H7 (cell line): ENCODE results near the gene SHB. TPM values are rescaled to one million over a fixed set of nuclear protein-coding genes. Genes with fewer than 3 reads are reported as not detected.

Experiments
- total RNA-seq: library from RNA; depleted of rRNA; stranded (reverse); fragments of >200 nt; shearing (Covaris generic); gene quantifications from 2 replicates; pipeline ENCODE4 v1.2.3, GENCODE V29; 2014; rRNA removed

Gene SHB
- total RNA-seq, 1 experiment from 2014 or later: 18.0 TPM

Other genes starting within 250 kb of the SHB start
- gene SLC25A51, start 165.1 kb downstream of the SHB start, total RNA-seq: 16.1 and 16.8 TPM in 2 replicates